VCaP (cell line): ENCODE data around the gene TFF1.

ENCODE experiments used
- H3K27ac ChIP-seq: fragments of 450-650 bp; 2 replicates; pipeline ENCODE4 v1.5.1; 2017
- TF ChIP-seq, protein P1 (sequence below): fragments of 450-650 bp; conservative IDR thresholded peaks from 2 replicates; pipeline ENCODE4 v1.5.1; 2017; ENCODE audit warnings: mild to moderate bottlenecking, moderate library complexity

The TFF1 gene

GRCh38 chr21:42341776-42342542 is 24.4 kb downstream of the TFF1 start:
- TF ChIP-seq, protein P1, sequence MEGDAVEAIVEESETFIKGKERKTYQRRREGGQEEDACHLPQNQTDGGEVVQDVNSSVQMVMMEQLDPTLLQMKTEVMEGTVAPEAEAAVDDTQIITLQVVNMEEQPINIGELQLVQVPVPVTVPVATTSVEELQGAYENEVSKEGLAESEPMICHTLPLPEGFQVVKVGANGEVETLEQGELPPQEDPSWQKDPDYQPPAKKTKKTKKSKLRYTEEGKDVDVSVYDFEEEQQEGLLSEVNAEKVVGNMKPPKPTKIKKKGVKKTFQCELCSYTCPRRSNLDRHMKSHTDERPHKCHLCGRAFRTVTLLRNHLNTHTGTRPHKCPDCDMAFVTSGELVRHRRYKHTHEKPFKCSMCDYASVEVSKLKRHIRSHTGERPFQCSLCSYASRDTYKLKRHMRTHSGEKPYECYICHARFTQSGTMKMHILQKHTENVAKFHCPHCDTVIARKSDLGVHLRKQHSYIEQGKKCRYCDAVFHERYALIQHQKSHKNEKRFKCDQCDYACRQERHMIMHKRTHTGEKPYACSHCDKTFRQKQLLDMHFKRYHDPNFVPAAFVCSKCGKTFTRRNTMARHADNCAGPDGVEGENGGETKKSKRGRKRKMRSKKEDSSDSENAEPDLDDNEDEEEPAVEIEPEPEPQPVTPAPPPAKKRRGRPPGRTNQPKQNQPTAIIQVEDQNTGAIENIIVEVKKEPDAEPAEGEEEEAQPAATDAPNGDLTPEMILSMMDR = no peak
- H3K27ac ChIP-seq = peak overlapping the region; percentile 41

GRCh38 chr21:42340187-42341050 is 25.9 kb downstream of the TFF1 start:
- peak overlapping the region; percentile 94; the same call in 1 of the 2 replicates for H3K27ac ChIP-seq
- TF ChIP-seq, protein P1 = no peak

DNA sequence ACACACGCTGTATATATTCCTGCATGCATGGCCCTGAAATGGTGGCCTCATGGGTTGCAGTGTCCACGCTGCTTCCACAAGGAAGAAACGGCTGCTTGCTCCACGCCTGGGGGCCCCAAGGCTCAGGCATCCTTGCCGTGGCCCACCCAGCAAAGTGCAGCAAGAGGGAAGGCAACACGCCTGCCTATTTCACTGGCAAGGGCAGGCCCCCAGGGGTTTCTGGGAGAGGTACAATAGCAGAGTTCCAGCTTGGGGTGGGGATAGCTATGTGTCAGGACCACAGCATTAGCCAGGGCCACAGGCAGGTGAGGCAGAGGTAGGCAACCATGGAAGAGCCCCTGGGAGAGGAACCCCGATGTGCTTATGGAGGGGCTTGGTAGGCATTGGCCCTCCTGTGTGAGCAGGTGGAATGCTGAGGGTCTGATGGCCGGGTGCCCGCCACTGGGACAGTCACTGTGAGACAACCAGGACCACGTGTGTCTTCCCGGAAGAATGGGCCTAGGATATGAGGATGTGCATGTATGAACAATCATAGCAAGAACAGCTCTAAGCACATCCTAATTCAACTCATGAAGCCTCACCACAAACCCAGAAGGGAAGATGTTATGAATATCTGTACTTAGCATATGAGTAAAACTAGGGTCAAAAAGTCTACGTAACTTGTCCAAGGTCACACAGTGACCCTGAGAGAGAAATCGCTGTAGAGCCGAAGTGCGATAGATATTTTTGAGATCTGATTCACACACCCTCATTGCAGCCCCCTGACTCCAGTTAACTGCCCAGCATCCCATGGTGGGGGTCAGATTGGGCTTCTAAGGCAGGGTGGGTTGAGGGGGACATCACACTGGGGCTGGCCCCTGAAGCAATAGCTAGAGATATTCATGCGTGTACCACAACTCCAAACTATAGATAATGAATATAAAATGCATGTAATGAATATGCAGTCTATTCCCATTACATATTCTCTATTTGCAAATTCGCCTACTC is 27.3 kb downstream of the TFF1 start:
- TF ChIP-seq, protein P1 = no peak

GRCh38 chr21:42337830-42338728 is 28.3 kb downstream of the TFF1 start:
- H3K27ac ChIP-seq = peak overlapping the region; percentile 94
- TF ChIP-seq, protein P1 = peak; percentile 95

More for the DNA sequence above, 27.3 kb downstream of the TFF1 start:
- peak overlapping the region; percentile 94 for H3K27ac ChIP-seq

GRCh38 chr21:42337276-42337675 is 29.1 kb downstream of the TFF1 start:
- TF ChIP-seq, protein P1 = no peak
- H3K27ac ChIP-seq = peak overlapping the region; percentile 94

GRCh38 chr21:42336054-42336453 is 30.3 kb downstream of the TFF1 start:
- TF ChIP-seq, protein P1 = no peak
- peak overlapping the region; percentile 94; the same call in 1 of the 2 replicates for H3K27ac ChIP-seq
